GM21825 (cell line): ENCODE data around the gene MED27.
"Not testable (repeated sequence)": the region's sequence is repeated elsewhere in the genome, so short reads cannot be mapped to it uniquely, and the experiment has no call there.

Source experiments
- ATAC-seq: cut with Tn5 transposase; IDR thresholded peaks from one replicate; pipeline ENCODE4 v1.9.1; 2021; ENCODE audit warnings: mild to moderate bottlenecking, moderate library complexity; ENCODE audit not compliant: unreplicated experiment

The MED27 gene

GRCh38 chr9:132020820-132021510, 58.7 kb downstream of the MED27 start:
- no peak for ATAC-seq

- ATAC-seq: no peak
Observed at GRCh38 chr9:132020272-132020671, 59.4 kb downstream of the MED27 start.

- no peak for ATAC-seq
Observed at GRCh38 chr9:132019702-132020101, 60.0 kb downstream of the MED27 start.

- no peak for ATAC-seq
Observed at GRCh38 chr9:132018957-132019405, 60.7 kb downstream of the MED27 start.

GRCh38 chr9:132016456-132016855, 63.2 kb downstream of the MED27 start:
- ATAC-seq: no peak

- ATAC-seq: no peak
Observed at GRCh38 chr9:132015866-132016265, 63.8 kb downstream of the MED27 start.

GRCh38 chr9:132014218-132014805, 65.4 kb downstream of the MED27 start:
- ATAC-seq: no peak

- no peak for ATAC-seq
Observed at GRCh38 chr9:132012704-132013357, 66.8 kb downstream of the MED27 start.

GRCh38 chr9:132011896-132012295, 67.8 kb downstream of the MED27 start:
- ATAC-seq: no peak

GRCh38 chr9:132011309-132011708, 68.4 kb downstream of the MED27 start:
- no peak for ATAC-seq

GRCh38 chr9:132010201-132010600, 69.5 kb downstream of the MED27 start:
- not testable (repeated sequence) for ATAC-seq

- no peak for ATAC-seq
Observed at GRCh38 chr9:132008855-132009812, 70.5 kb downstream of the MED27 start.

GRCh38 chr9:132008184-132008803, 71.4 kb downstream of the MED27 start:
- ATAC-seq: no peak

- ATAC-seq: no peak
Observed at GRCh38 chr9:132007371-132008025, 72.2 kb downstream of the MED27 start.

- ATAC-seq: peak; percentile 67
Observed at GRCh38 chr9:132006677-132007370, 72.8 kb downstream of the MED27 start.

- no peak for ATAC-seq
Observed at GRCh38 chr9:132005899-132006298, 73.8 kb downstream of the MED27 start.

- ATAC-seq: no peak
Observed at GRCh38 chr9:132004323-132004722, 75.3 kb downstream of the MED27 start.

GRCh38 chr9:132003896-132004295, 75.8 kb downstream of the MED27 start:
- ATAC-seq: no peak

GRCh38 chr9:132003319-132003704, 76.4 kb downstream of the MED27 start:
- ATAC-seq: no peak
